AG08395 (cell line): Measurements from ENCODE around the gene AFAP1.
A peak's percentile ranks its signal among the peaks of the same experiment; 100 is the strongest.
"Not testable (repeated sequence)": the region's sequence is repeated elsewhere in the genome, so short reads cannot be mapped to it uniquely, and the experiment has no call there.

Experiments
- DNase-seq: peaks from one replicate; pipeline ENCODE4 v3.0.0; 2012; ENCODE audit warnings: mixed read lengths, low spot score

Gene AFAP1

GRCh38 chr4:7944599-7945220 lies 5.0 kb upstream of the AFAP1 start:
- DNase-seq, result no peak

- not testable (repeated sequence) for DNase-seq
These were observed 4.0 kb upstream of the AFAP1 start for GRCh38 chr4:7943688-7944087.

GRCh38 chr4:7943211-7943610 lies 3.5 kb upstream of the AFAP1 start:
- no peak for DNase-seq

GRCh38 chr4:7941965-7942496 lies 2.4 kb upstream of the AFAP1 start:
- no peak for DNase-seq

GRCh38 chr4:7941111-7941964 lies 1.7 kb upstream of the AFAP1 start:
- no peak for DNase-seq

GRCh38 chr4:7938609-7939376 lies 868 bp downstream of the AFAP1 start:
- peak; percentile 62 for DNase-seq

GRCh38 chr4:7938266-7938608 lies 1.4 kb downstream of the AFAP1 start:
- DNase-seq, result no peak

GRCh38 chr4:7937006-7937405 lies 2.7 kb downstream of the AFAP1 start:
- no peak for DNase-seq

- no peak for DNase-seq
These were observed 5.8 kb downstream of the AFAP1 start for GRCh38 chr4:7933651-7934510.

GRCh38 chr4:7932287-7932686 lies 7.4 kb downstream of the AFAP1 start:
- DNase-seq, result no peak

GRCh38 chr4:7929118-7929951 lies 10.3 kb downstream of the AFAP1 start:
- no peak for DNase-seq

- no peak for DNase-seq
These were observed 10.9 kb downstream of the AFAP1 start for GRCh38 chr4:7928711-7929110.

- no peak for DNase-seq
These were observed 12.8 kb downstream of the AFAP1 start for GRCh38 chr4:7926822-7927221.

GRCh38 chr4:7924570-7924969 lies 15.1 kb downstream of the AFAP1 start:
- no peak for DNase-seq

- no peak for DNase-seq
These were observed 15.5 kb downstream of the AFAP1 start for GRCh38 chr4:7924163-7924562.

- no peak for DNase-seq
These were observed 17.2 kb downstream of the AFAP1 start for GRCh38 chr4:7922466-7922865.

- no peak for DNase-seq
These were observed 20.7 kb downstream of the AFAP1 start for GRCh38 chr4:7918981-7919380.

GRCh38 chr4:7918187-7918586 lies 21.5 kb downstream of the AFAP1 start:
- not testable (repeated sequence) for DNase-seq

GRCh38 chr4:7917669-7918068 lies 22.0 kb downstream of the AFAP1 start:
- no peak for DNase-seq

- DNase-seq, result no peak
These were observed 23.8 kb downstream of the AFAP1 start for GRCh38 chr4:7915875-7916242.

GRCh38 chr4:7912826-7913225 lies 26.8 kb downstream of the AFAP1 start:
- no peak for DNase-seq
